Measurements from ENCODE around the gene PITX2.

The PITX2 gene

DNA sequence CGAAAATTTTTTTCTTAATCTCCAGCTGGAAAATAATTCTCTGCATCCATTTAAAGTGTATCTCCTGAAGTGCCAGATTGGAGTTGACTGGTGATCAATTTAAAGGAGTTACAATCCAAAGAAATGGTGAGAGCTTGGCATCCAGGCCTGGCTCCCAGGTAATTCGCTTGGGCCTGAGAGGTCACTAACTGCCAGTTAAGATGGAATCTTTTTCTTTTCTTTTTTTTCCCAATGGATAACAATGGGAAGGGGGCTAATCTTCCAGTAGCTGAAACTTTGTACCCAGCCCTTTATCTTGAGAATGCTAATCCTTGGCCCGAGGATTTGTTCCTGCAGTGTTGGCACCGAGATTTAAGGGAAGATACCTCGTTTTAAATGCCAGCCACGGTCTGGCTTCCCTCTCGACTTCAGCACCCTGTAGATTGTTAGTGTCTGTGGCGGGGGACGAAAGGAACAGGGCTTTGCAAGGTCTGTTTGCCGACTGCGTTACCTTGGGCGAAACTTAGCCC, 13.3 kb upstream of the PITX2 start:
- DNase-seq (ENCODE audit: low read depth), result no peak

DNA sequence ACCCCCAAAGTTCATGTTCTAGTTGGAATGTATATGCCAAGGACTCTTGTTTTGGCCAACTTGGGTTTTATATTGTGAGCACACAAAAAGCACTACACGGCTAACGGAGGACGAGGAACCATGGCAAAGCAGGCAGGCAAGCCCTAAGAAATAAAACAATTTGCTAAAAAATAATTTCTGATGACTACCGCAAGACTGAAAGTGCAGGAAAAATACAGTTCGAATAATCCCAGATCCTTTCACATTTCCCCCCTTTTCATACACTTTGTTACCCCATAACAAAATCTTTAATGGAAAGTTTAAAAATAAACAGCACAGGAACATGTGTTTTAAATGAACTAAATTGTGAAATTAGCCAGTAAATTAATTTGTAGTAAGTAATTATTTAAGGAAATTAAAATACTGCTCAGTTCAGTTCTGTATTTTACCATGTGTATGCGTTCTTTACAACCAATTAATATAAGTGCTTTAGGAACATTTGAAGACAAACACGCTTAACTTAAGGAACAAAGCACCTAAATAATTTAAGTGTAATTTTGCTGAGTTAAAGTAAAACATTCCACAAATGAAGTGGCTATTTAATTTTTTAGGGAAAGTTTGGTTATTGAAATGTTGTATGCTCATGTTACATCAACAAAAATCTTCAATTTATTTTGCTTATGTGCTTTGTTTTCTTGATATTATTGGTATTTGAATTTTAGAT, 12.4 kb upstream of the PITX2 start:
- DNase-seq (ENCODE audit: low read depth), result no peak

DNA sequence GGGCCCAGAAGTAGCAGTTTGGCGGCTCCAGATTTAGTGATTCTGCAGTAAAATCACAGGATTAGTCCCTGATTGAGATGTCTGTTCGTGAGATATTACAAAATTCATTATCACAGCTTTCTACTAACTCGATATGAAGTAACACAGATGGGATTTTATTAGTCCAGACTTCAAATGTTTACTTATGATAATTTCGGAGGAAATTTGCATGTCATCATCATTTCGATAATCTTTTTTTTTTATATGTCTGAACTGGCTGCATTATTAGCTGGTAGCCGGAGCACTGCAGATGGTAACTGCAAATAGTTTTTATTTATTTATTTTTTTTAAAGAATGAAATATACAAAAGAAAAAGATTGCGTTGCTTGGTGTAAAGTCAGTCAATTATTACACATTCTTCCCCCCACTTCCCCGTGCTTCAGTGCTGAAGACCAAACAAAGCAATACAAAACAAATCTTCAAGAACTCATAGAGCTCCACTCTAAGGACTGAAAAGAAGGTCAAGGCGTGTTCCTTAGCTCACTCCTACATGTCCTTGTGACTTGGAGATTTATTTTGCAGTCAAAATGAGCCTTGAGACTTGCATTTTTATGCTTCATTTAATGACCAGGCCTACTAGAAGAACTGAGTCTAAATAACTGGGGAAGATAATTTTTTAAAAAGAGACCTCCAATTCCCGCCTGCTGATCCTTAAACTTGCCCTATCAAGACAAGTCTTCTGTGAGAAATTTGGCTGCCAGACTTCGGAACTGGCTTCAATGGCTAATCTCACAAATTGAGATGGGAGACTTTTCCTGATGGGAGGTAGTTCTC, 11.7 kb upstream of the PITX2 start:
- no peak for DNase-seq (ENCODE audit: low read depth)

DNA sequence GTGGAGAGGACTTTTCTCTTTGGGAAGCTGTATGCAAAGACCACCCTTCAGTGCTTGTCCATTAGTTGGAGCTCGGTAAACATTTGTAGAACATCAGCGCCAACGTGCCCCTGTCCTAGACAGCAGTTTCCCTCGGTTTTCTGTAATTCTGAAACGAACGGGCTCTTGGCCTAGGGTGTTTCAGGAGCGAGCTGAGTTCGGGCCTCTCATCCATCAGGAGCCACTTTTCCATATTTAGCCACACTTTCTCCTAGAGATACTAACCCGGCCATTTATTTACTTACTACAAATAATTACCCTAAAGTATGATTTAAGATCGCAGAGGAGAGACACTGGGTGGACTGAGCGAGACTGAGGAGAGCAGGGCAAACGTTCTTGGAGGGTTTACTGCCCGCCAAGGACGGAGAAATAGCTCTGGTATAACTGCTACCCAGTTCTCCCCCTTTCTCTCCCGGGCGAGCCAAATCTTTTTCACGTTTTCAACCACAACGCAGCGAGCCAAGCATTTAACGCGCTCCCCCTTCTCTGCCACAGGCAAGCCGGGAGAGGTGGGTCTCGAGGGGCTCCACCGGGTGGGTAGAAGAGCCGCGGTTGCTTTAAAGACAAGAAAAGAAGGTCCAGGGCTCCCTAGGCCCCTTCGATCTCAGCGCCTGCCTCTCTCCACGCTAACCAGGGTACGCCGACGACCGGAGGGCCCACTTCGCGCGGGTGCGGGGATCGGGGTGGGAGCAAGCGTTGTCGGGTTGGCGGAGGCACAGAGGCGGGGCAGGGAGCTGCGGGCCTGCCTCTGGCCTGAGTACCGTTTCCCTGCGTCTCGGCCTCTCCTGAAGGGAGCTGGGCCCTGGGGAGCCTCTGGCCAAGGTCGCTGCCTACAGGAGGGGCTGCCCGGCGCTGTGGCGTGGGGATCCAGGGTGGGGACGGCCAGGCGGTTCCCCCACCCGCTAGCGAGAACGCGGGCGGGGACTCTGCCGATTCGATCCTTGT, 10.8 kb upstream of the PITX2 start:
- no peak for DNase-seq (ENCODE audit: low read depth)

DNA sequence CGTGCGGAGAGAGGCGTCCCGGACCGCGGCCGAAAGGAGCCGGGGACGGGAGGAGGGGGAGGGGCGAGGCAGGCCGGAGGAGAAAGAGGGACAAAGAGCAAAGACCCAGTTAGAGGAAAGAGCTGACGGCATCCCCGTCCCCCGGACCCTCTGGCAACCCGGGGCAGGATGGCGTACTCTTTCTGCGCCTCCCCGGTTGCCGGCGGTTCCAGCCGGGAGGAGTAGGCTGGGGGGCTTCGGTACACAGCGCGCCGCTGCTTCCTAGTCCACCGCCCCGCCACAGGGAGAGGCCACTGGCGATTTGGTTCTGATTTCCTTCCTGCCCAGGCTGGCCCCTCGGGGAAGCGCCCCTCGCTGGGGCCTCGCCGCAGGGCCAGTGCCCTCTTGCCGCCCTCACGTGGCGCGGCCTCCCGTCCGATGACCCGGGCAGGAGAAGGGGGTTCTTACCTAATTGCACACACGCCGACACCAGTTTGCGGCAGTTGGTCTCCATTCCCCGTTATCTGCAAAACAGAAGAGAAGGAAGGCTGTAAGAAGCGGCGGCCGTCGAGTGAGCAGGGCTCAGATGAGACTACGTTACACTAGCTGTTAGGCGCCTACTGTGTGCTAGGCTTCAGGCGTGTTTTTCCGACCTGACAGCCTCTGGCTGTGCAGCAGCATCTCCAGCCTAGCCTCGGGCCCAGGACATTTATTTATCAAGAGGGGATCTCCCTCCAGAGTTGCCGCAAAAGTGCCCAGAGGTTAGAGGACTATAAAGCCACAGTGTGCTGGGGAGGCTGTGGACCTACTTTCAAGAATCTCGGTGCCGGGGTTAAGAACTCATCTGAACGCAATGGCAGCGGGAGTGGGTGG, 9.9 kb upstream of the PITX2 start:
- no peak for DNase-seq (ENCODE audit: low read depth)

DNA sequence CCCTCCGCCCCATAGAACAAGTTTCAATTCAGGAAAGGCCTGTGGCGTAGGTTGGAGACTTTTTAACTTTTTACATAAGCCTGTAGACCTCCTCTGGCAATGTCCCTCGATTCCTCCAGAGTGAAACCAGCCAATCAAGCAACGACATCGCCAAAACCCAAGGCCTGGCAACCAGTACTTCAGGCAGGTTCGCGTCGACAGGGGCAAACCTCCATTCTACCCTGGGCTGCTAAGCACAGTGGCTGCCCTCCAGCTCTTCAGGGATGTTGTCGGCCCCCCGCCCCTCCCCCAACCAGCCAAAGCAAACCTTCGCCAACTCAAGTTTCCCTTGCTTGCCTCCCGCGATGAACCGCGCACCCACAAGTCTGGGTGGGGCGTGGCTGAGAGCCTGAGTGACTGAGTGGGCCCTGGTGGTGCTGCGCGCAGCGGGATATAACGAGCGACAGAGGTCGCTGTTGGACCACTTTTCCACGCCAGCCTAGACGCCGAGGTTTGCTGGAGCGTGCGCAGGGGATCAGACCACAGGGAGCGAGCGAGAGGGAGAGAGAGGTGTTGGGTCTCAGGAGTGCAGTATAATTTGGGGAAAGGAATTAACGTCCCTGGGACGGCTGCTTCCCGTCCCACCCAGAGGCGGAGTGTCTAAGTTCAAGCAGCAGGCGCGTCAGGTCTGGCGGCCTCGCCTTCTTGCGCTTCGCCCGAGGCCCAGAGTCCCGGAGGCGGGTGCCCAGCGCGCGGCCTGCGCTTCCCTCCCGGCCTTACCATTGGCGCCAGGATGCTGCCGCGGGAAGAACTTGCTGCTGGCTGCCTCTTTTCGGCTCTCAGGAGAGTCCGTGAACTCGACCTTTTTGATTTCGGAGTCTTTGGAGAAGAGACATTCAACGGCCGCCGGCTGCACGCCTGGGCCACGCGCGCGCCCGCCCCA, 9.0 kb upstream of the PITX2 start:
- DNase-seq (ENCODE audit: low read depth), result no peak

DNA sequence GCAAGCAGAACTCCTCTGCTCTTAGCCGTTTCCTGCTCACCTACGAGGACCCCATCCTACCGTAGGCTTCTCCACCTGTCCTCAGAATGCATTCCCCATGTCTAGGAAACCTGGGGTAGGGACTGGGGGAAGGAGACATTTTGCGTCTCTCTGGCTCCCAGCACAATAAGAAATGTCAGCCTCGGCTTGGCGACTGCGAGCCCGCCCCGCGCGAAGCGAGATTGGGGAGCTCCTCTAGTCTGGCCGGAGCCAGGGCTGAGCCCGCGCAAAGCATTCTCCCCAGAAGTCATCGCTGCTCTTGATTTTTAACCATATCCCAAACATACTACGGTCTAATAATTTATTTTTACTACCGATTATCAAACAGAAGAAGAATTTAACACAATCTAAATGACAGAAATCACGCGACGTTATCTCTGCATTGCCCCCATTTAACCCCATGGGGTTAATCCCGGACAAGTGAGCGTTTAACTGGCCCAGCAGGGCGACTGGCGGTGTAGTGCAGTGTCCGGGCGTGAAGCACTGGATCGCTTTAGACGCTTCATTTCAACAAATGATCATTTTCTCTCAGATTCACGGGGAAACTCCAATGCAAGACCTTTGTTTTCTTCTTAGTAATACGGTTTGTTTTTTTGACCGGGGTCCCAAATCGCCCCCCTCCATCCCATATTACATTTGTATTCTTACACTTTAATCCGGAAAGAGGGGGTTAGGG, 8.0 kb upstream of the PITX2 start:
- DNase-seq (ENCODE audit: low read depth), result no peak

DNA sequence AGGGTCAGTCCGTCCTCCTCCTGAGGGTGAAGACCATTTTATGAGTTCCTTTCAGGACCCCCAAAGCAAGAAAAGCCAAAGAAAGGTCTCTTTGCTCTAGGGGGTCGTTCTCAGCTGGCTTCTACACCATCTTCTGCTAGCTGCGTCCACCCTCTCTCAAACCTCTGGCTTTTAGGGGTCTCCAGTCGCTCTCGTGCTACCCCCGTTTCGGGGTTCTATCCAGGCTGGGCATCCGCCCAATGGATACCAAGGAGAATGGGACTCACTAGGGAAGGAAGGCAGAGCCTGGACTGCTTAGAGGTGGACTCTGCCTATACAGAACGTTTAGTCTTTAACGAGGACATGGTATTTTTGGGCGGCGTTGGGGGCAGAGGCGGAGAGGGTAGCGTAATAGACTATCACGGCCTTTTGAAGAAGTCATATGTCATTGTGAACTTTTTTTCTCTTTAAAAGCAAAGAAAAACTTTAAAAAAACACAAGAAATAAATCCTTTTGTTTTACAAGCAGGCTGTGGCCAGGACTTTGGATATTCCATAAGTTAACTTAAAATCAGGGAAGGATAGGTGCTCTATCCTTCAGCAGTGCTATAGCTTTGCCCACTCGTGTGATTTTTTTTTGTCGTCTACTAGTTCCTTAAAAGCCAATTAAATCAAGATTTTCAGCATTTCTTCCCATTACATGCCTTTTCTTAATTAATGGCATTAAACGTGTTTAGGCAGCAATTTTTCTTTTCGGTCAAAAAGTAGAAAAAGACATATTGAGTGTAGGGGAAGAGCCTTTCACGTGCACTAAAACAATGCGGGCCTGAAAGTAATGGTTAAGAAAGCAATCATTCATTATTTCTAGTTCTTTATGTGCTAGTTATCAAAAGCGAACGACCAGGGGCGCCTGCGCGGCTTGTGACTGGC, 7.2 kb upstream of the PITX2 start:
- no peak for DNase-seq (ENCODE audit: low read depth)

DNA sequence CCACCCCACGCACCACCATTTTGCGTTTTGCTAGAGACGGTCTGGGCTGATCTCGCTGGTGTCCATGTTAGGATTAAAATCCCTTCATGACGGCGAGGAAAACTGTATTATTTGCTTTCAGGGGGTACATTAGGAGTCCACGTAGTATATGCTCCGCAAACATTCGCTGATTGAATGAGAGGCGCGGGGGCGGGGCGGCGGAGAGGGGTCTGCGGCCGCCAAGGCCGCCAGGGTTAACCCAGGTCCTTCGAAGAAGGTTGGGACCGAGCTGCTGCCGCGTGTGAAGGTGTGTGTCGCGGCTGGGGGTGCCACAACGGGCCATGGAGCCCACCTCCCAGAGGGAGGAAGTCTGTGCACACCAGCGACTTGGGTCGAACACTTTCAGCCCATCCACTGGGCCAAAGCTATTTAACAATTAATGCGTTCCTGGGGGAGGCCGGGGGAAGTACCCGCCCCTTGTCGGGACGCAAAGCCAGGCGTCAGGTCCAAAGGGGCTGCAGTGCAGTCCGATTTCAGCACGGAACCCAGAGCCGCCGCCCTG, 6.4 kb upstream of the PITX2 start:
- no peak for DNase-seq (ENCODE audit: low read depth)

DNA sequence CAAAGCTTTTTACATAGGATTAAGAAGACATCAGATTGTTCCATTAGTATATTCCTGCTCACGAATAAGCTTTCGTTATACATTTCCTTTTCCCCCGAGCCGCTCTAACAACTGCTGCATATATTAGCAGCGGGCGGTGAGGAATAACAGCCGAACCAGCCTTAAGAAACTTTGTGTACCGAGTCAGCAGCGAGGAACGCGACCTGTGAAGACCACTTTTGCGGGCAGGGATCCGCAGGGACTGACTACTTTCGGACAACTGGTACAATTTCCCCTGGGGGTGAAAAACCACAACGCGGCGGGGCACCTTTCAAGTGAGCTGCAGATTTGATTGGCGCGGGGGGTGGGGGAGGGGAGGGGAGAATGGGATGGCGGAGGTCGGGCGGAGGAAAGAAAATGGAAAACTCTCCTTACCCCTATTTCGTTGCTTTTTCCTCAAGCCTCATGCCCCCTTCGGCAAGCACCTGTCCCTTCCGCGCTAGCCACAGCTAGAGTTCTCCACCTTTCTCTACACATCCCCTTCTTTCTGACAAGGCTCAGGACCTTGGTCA, 5.9 kb upstream of the PITX2 start:
- DNase-seq (ENCODE audit: low read depth), result no peak

DNA sequence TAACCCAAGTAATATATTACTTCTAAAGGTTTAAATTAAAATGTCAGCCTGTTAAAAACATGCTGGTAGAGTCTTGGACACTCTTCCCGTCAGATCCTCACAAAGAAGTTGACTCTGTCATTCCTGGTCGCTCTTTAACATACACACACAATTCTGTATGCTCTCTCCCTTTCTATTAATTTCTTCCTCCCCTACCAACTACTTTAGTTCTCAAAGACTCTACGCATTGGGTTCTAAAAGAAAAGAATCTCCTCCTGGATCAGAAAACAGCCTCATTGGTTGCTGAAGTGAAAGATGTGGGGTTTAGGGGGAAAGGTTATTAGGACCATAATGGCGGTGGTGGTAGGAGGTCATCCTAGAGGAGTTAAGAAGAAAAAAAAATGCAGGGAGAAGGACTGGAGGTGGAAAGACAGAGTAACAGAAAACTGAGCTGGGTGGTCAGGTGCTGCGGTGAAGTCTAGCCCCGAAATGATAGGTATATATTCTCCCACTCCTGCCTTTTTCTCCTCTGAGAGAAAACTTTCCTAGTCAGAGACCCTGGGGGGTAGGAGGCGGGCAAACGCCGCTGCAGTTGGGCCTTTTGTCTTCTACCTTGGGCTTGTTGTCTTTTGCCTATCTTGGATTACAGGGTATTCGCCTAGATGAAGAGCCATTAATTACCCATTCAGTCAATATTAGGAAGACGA, 5.2 kb upstream of the PITX2 start:
- DNase-seq (ENCODE audit: low read depth), result no peak

DNA sequence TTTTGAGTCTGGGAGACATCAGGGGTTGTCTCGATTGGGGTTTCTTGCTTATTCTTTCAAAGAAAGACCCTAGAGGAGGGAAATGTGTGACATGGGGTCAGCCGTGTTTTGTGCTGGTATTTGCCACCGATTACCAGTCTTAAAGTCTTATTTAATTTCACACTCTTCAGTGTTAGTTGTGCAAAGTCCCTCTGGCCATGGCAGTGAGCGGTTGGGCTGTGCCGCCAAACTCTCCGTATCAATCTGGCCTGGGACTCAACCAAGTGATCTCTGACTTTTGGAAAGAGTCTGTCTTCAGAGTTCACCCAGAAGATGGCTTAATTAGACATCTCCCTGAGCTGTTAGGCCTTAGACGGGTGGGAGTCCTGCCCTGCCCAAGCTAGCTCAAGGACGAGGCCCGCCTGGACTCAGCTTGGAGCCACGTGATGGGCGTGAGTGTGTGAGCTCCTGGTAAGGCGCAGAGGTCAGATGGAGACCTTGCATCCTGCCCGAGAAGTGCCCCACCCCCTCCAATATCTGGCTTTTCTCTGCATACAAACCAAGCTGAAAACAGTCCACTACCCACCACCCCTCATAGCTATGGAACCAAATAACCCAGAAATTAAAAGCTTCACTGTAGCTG, 3.8 kb upstream of the PITX2 start:
- DNase-seq (ENCODE audit: low read depth), result no peak

DNA sequence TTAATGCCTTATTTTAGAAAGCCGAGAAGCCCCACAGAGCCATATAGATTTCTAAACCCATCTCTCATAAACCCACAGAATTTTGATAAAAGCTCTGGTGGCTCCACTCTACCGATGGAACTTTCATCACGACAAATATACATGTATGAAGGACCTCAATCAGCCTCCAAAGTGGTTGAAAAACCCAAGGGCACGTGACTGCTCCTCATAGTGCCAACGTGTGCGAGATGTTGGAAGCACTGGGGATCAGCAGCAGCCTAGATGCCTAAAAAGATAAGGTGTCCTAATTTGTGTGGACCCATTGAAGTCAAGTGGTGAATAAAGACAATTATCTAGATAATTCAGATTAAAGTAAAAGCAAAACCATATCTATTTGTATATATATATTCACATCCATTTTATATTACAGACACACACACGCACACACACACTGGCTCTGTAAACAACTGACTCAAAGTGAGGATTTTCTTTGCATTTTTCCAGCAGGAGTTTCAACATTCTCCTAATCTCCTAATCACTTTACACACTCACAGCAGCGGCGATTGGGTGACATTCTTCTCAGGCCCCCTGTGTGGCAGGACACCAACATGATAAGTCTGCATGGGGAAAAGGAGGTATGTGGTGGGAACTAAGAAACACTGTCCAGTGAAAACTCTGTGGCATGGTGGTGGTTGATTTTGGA, 2.8 kb upstream of the PITX2 start:
- DNase-seq (ENCODE audit: low read depth), result no peak

DNA sequence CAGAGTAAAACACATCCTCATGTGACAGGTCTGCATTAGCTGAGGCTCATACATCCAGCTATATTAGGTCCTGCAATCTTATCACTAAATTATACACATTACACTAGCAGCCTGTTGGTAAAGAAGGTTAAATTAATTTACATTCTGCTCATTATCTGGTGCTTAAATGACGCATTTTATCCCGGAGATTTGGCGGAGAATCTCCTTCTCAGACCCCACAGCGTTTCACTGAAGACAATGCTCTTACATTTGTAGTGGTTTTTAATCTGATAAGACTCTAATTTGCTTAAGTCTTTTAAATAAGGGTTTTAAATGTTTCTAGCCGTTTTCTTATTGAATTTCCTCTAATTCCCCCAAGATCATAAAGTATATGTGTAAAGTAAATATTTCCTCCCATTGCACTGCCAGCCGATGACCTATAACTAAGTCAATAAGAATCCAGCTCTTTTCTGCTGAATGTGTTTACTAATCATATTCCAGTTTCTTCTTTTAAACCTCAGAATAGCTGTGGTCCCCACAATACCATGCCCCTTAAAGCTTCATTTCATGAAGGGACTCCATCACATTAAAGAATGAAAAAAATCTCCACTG, 2.1 kb upstream of the PITX2 start:
- DNase-seq (ENCODE audit: low read depth), result no peak

DNA sequence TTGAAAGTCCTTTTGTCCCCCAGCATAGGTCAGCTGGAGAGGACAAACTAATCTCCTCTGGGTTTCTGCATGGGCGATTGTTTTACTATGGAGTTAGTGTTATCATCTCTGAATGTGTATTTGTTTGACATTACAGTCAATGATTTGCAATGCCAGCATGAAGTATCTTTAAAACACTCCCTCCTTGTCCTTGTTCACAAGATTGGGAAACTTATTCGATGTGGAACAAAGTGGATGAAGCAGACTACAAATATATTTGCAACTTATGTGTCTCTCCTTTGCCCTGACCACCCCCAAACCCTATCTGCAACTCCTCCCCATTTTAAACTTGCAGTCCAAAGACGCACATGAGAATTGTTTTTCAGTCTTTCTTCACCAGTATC, 1.5 kb upstream of the PITX2 start:
- DNase-seq (ENCODE audit: low read depth), result no peak

Data from activated T-helper 9 cell treated with anti-CD3 and anti-CD28 coated beads, Interleukin-2, amount 50 U/mL, for 16 hours (primary cell).